Bronchial epithelial cell (primary cell): ENCODE measurements around the gene RABGAP1L. TPM values are rescaled to one million over a fixed set of nuclear protein-coding genes. Genes with fewer than 3 reads are reported as not detected.
A peak's percentile ranks its signal among the peaks of the same experiment; 100 is the strongest.

Source experiments
- DNase-seq: peaks from one replicate; pipeline ENCODE4 v3.0.0-alpha.2; 2010; ENCODE audit warnings: low read depth
- FAIRE-seq: peaks from 2 replicates; lab custom pipeline; 2011; peaks lifted over from hg19 to GRCh38; lab: Jason Lieb, UNC
- H3K27me3 ChIP-seq: 2 replicates; pipeline ENCODE4 v1.5.1; 2011; ENCODE audit warnings: low read length; ENCODE audit not compliant: control insufficient read depth, insufficient read depth
- H3K36me3 ChIP-seq: 2 replicates; pipeline ENCODE4 v1.5.1; 2011; ENCODE audit warnings: low read length; ENCODE audit not compliant: control insufficient read depth, insufficient read depth
- H3K4me3 ChIP-seq: 2 replicates; pipeline ENCODE4 v1.5.1; 2011; ENCODE audit warnings: mild to moderate bottlenecking, low read depth, low read length, control low read depth
- total RNA-seq: library from RNA; depleted of rRNA; stranded (reverse); fragments of >200 nt; gene quantifications from 2 replicates; pipeline ENCODE4 v1.2.1, GENCODE V29; 2014
- TF ChIP-seq, protein P1 (sequence below): IDR thresholded peaks from 2 replicates; pipeline ENCODE4 v1.5.1; 2011; ENCODE audit warnings: mild to moderate bottlenecking, moderate library complexity, low read length, control low read depth, inconsistent platforms; ENCODE audit not compliant: insufficient read depth, severe bottlenecking

RABGAP1L gene
- total RNA-seq, 1 donor from 2014 or later: 37.4 TPM

DNA sequence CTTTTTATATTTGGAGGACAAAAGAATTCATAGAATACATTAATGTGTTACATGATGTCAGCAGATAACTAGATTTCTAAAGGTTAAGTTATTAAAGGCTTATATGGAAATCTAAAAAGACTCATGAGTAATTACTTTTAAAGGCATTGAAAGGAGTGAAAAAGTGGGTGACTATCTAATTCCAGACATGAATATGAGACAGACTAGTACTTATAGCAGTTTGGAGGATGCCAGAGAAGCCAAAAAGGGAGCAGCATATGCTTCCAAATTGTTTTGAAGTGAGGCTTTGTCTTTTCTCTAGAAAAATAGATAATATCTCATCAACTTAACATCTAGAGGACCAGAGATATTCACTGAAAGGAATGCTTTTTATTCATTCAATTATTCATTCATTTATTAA, 564.9 kb downstream of the RABGAP1L start:
- Histone ChIP-seq H3K36me3 (no peaks in the 10 kb centered on the region), H3K27me3 (no peaks in the 10 kb centered on the region), H3K4me3 (no peak overlapping the region)
- no peak for FAIRE-seq
- DNase-seq: no peak
- TF ChIP-seq, protein P1, sequence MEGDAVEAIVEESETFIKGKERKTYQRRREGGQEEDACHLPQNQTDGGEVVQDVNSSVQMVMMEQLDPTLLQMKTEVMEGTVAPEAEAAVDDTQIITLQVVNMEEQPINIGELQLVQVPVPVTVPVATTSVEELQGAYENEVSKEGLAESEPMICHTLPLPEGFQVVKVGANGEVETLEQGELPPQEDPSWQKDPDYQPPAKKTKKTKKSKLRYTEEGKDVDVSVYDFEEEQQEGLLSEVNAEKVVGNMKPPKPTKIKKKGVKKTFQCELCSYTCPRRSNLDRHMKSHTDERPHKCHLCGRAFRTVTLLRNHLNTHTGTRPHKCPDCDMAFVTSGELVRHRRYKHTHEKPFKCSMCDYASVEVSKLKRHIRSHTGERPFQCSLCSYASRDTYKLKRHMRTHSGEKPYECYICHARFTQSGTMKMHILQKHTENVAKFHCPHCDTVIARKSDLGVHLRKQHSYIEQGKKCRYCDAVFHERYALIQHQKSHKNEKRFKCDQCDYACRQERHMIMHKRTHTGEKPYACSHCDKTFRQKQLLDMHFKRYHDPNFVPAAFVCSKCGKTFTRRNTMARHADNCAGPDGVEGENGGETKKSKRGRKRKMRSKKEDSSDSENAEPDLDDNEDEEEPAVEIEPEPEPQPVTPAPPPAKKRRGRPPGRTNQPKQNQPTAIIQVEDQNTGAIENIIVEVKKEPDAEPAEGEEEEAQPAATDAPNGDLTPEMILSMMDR: no peak

DNA sequence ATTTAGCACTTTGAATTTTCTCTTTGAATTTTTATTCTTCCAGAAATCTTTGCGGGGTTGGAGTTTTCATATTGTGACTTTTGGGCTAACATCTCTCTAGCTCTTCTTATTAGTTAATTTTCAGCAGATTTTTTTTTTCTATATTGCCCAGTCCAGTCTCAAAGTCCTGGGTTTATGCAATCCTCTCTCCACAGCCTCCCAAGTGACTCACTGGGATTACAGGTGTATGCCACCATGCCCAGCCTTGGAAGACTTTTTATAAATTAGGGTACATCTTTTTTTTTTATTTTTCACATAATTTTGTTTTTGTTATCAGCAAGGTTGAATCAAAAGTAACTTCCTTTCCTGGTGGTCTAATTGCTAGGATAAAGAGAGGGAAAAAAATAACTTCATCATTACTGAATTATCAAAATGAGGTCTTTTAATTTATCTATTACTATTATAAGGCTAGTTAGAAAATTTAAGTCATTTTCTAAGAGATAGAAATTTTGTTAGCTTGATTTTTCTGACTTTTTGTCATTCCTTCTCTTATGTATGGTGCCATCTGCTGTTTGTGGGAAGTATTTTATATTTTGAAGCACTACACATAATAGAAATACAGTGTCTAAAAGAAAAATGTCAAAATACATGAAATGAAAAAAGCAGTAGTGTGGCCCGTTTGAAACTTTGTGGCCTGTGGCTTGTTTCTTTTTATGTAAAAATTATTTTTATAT, 567.0 kb downstream of the RABGAP1L start:
- no peak overlapping the region for H3K4me3 ChIP-seq
- FAIRE-seq (no peak), DNase-seq (peak; percentile 32)
- TF ChIP-seq, protein P1: no peak
- H3K27me3 ChIP-seq: no peaks in the 10 kb centered on the region
- no peaks in the 10 kb centered on the region for H3K36me3 ChIP-seq

DNA sequence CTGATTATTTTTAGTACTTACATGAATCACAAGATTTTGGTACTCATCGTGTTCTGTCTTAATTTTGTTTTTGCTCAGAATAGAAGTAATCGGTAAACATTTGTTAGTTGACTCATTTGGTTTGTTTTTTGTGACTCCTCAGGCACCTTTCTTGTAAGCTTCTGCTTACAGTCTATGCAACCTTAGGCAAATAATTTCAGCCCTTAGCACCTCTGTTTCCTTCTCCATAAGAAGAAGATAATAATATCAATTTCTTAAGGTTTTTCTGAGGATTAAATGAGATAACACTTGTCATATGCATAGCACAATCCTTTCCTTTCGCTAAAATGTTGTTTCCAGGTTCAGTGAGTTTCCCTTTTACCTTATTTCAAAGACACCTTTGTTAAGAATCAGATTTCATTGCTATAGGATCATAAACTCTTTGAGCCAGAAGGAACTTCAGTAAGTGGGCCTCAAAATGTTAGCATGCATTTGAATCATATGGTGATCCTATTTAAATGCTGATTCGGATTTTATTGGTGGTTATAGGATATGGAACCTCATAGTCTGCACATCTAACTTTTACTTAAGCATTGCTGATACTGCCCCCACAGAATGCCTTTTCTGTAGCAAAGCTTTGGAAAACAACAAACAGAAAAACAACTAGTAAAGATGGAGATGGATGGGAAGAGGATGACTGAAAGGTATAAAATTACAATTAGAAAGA, 567.7 kb downstream of the RABGAP1L start:
- no peaks in the 10 kb centered on the region for H3K27me3 ChIP-seq
- TF ChIP-seq, protein P1: no peak
- H3K36me3 ChIP-seq: no peaks in the 10 kb centered on the region
- no peak overlapping the region for H3K4me3 ChIP-seq
- FAIRE-seq (no peak), DNase-seq (no peak)

DNA sequence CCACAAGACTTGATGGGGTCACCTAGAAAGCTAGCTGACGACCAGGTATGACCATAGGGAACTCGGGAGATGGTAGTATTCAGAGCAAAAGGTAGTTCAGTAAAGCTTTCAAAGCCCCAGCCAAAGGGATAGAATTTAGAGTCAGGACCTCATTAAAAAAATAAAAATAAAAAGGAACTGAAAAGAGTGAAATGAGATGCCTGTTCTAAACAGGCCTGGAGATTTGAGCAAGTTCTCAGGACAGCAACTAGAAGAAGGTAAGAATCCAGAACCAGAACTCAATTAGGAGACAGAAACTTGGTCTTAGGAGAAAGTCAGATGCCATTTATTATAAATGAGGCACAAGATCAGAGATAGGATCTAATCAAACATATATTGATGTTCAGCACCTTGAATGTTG, 575.0 kb downstream of the RABGAP1L start:
- Histone ChIP-seq H3K36me3 (no peaks in the 10 kb centered on the region), H3K4me3 (no peak overlapping the region), H3K27me3 (no peaks in the 10 kb centered on the region)
- DNase-seq (no peak), FAIRE-seq (no peak)
- TF ChIP-seq, protein P1: no peak

DNA sequence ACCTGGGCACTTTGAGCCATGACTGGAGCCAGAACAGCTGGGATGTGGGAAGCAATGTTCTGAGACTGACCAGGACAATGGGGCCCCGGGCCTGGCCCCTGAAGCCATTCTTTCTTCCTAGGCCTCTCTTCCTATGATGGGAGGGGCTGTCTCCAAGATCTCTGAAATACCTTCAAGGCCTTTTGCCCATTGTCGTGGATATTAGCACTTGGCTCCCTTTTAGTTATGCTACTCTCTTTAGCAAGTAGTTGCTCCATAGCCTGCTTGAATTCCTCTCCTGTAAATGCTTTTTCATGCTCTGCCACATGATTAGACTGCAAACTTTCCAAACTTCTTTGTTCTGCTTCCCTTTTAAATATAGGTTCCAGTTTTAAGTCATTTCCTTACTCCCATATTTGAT, 577.5 kb downstream of the RABGAP1L start:
- FAIRE-seq (no peak), DNase-seq (no peak)
- Histone ChIP-seq H3K36me3 (no peaks in the 10 kb centered on the region), H3K4me3 (no peak overlapping the region), H3K27me3 (no peaks in the 10 kb centered on the region)
- TF ChIP-seq, protein P1: no peak
